Kidney (tissue), 22 donors: ENCODE measurements around the gene VAV2. TPM values are rescaled to one million over a fixed set of nuclear protein-coding genes. Genes with fewer than 3 reads are reported as not detected.

Source experiments
- DNase-seq, 5 donors: peaks; one replicate each; pipeline ENCODE4 v3.0.0-alpha.2; 2013 to 2020
- FAIRE-seq: peaks from 2 replicates; lab custom pipeline; 2012; peaks lifted over from hg19 to GRCh38; lab: Jason Lieb, UNC
- H3K27ac ChIP-seq, 2 donors: one replicate each; pipeline ENCODE4 v1.7.0; 2013; ENCODE audit warnings: low read depth in 2 of 2, low read length in 2 of 2, inconsistent platforms in 1 of 2
- H3K27me3 ChIP-seq: one replicate; pipeline ENCODE4 v1.7.1; 2013; ENCODE audit warnings: low read length, inconsistent platforms; ENCODE audit not compliant: control insufficient read depth, insufficient read depth
- H3K36me3 ChIP-seq, 3 donors: one replicate each; pipeline versions ENCODE4 v1.7.0 to v1.7.1; 2013; ENCODE audit warnings: low read length in 3 of 3, control low read depth in 1 of 3, inconsistent platforms in 1 of 3; ENCODE audit not compliant: insufficient read depth in 3 of 3, control insufficient read depth in 2 of 3
- H3K4me1 ChIP-seq, 3 donors: one replicate each; pipeline versions ENCODE4 v1.7.0 to v1.7.1; 2013; ENCODE audit warnings: low read length in 3 of 3, inconsistent platforms in 1 of 3, low read depth in 1 of 3; ENCODE audit not compliant: control insufficient read depth in 2 of 3, insufficient read depth in 2 of 3
- H3K4me3 ChIP-seq, 3 donors: one replicate each; pipeline versions ENCODE4 v1.7.0 to v1.8.1; 2013; ENCODE audit warnings: low read length in 3 of 3, control low read depth in 1 of 3, inconsistent platforms in 1 of 3
- H3K9ac ChIP-seq, 3 donors: one replicate each; pipeline versions ENCODE4 v1.7.0 to v1.7.1; 2013; ENCODE audit warnings: low read length in 3 of 3, control low read depth in 1 of 3, inconsistent platforms in 1 of 3
- H3K9me3 ChIP-seq, 3 donors: one replicate each; pipeline versions ENCODE4 v1.7.0 to v1.7.1; 2013; ENCODE audit warnings: low read length in 3 of 3, control low read depth in 1 of 3, inconsistent platforms in 1 of 3; ENCODE audit not compliant: control insufficient read depth in 2 of 3, insufficient read depth in 1 of 3
- CTCF ChIP-seq: IDR thresholded peaks from 3 replicates; pipeline ENCODE4 v1.5.1; 2012; ENCODE audit warnings: mild to moderate bottlenecking, moderate library complexity, borderline replicate concordance; ENCODE audit not compliant: insufficient read depth; ENCODE audit errors: extremely low read depth
- intact Hi-C: fragments of 100-400 bp; cut with DNase I; formaldehyde crosslinking; loops from one replicate; pipeline ENCODE4 v1.11.1; 2022
- long read RNA-seq, 10 donors: library from polyadenylated mRNA in 1 of 10; unstranded in 1 of 10; transcript quantifications; one replicate each; pipeline ENCODE4 v2.0.0 and lab custom pipeline, GENCODE V29; 2021 to 2026
- polyA plus RNA-seq: library from polyadenylated mRNA; stranded (reverse); fragments of 350-450 nt; fragmentation: Illumina TruSeq; extraction: RNeasy Lipid Tissue Mini Kit (QIAGEN cat#74804); gene quantifications from one replicate; pipeline ENCODE4 v1.2.3, GENCODE V29; 2014; ENCODE audit warnings: low read depth, low replicate concordance; ENCODE audit not compliant: insufficient read depth
- total RNA-seq: library from RNA; stranded (reverse); fragmentation: NEBNext Ultra II Directional; extraction: Animal tissue kit (Norgen Biotek cat#: 25700); gene quantifications from one replicate; pipeline ENCODE4 v1.2.1, GENCODE V29; 2021
- donor health status: control.
- donor health status: control.
- donor health status: control.
- donor health status: control.
- donor health status: control.
- donor health status: DM: yes; HTN: yes; CAD: no.
- donor health status: Normal renal cell carcinoma (clear cell type).

The VAV2 gene
- total RNA-seq (47.1 TPM), polyA plus RNA-seq (22.3 TPM)
- long read RNA-seq, donor 1, partial matches to known transcripts, result 0 of 1 reads
- long read RNA-seq, donor 1, other reads (novel, unspliced or antisense), result 0 of 1 reads
- long read RNA-seq, donor 2, full-length matches to known transcripts, result 2 of 2 reads
- long read RNA-seq, donor 2, partial matches to known transcripts, result 0 of 2 reads
- long read RNA-seq, donor 2, other reads (novel, unspliced or antisense), result 0 of 2 reads
- long read RNA-seq, donor 3, full-length matches to known transcripts, result 2 of 7 reads
- long read RNA-seq, donor 3, partial matches to known transcripts, result 5 of 7 reads
- long read RNA-seq, donor 3, other reads (novel, unspliced or antisense), result 0 of 7 reads
- long read RNA-seq, donor 4, full-length matches to known transcripts, result 1 of 6 reads
- long read RNA-seq, donor 4, partial matches to known transcripts, result 5 of 6 reads
- long read RNA-seq, donor 4, other reads (novel, unspliced or antisense), result 0 of 6 reads
- long read RNA-seq, donor 5, result 0 reads
- long read RNA-seq, donor 6, result 0 reads
- long read RNA-seq, donor 7, full-length matches to known transcripts, result 30 of 77 reads
- long read RNA-seq, donor 7, partial matches to known transcripts, result 17 of 77 reads
- long read RNA-seq, donor 7, other reads (novel, unspliced or antisense), result 30 of 77 reads
- long read RNA-seq, donor 8, result 0 reads
- long read RNA-seq, donor 9, full-length matches to known transcripts, result 1 of 1 reads
- long read RNA-seq, donor 9, partial matches to known transcripts, result 0 of 1 reads
- long read RNA-seq, donor 9, other reads (novel, unspliced or antisense), result 0 of 1 reads
- long read RNA-seq, donor 10, result 0 reads

DNA sequence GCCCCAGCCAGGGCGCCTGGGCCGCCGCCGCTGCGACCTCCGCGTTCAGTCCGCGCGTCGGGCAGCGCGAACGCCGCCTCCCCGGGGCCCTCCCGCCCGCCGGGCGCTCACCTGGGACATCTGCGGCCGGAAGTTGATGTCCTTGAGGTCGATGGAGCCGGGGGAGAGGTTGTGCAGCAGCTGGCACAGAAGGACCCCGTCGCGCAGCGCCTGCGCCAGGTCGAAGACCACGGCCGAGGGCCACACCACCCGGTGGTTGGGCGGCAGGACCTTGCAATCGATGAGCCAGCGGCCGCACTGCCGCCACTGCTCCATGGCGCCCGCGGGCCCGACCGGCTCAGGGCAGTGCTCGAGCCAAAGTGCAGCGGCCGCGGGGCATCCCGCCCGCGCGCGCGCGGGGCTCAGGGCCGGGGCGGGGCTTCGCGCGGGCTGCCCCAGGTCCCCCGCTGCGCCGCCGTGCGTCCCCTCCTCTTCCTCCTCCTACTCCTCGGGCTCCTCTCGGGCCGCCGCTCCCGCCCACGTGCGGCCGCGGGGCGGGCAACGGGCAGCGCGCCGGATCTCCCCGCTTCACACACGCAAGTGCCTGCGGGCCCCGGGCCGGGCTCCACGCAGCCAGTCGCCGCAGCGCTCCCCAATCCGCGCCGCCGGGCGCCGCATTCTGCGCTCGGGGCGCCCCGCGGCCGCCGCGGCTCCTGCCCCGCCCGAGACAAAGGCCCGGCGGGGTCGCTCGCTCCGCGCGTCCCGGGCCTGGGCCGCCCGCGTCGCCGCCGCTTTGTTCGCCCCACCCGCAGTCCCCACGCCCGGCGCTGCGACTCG lies at the start of gene VAV2:
VAV2 (minus strand) TSS at position 361 of the 816 bp plus-strand sequence; CDS start at position 315, 46 bp downstream.
- no peaks in the 10 kb centered on the region for H3K9me3 ChIP-seq
- peaks cover 0 to 27% (median 13%) of the 10 kb centered on the region in 3 donors for H3K4me1 ChIP-seq
- no peaks in the 10 kb centered on the region for H3K27me3 ChIP-seq
- DNase-seq (peak; percentile 49 to 92 (median 73)), FAIRE-seq (no peak)
- intact Hi-C loops, result no loop called here
- H3K27ac ChIP-seq, result peak within 1 kb of the TSS; percentile 95 to 96
- TF ChIP-seq CTCF, result no peak
- H3K9ac ChIP-seq, result peak within 1 kb of the TSS in 2 of 3 donors; percentile 69 to 90
- no peaks in the 10 kb centered on the region for H3K36me3 ChIP-seq
- H3K4me3 ChIP-seq, result peak within 1 kb of the TSS; percentile 57 to 87 (median 61)

- intact Hi-C loops, result no loop called here
- no peak for TF ChIP-seq CTCF
- H3K9ac ChIP-seq, result no peak overlapping the region
- H3K4me3 ChIP-seq, result no peak overlapping the region
- H3K27me3 ChIP-seq, result no peaks in the 10 kb centered on the region
- H3K36me3 ChIP-seq, result peaks cover 8 to 22% (median 19%) of the 10 kb centered on the region in 3 donors
- no peaks in the 10 kb centered on the region for H3K4me1 ChIP-seq
- no peak overlapping the region for H3K27ac ChIP-seq
- DNase-seq, result peak in 1 of 5 donors; percentile 68
- H3K9me3 ChIP-seq, result no peaks in the 10 kb centered on the region
- FAIRE-seq, result no peak
These were observed 49.5 kb upstream of the VAV2 start for GRCh38 chr9:134041649-134041962.

- H3K27ac ChIP-seq, result no peak overlapping the region
- intact Hi-C loops, result no loop called here
- no peaks in the 10 kb centered on the region for H3K27me3 ChIP-seq
- no peak for TF ChIP-seq CTCF
- H3K36me3 ChIP-seq, result peaks cover 8 to 23% (median 20%) of the 10 kb centered on the region in 3 donors
- no peaks in the 10 kb centered on the region for H3K4me1 ChIP-seq
- DNase-seq, result peak in 1 of 5 donors; percentile 65
- no peak overlapping the region for H3K4me3 ChIP-seq
- H3K9ac ChIP-seq, result no peak overlapping the region
- H3K9me3 ChIP-seq, result no peaks in the 10 kb centered on the region
- no peak for FAIRE-seq
These were observed 48.9 kb upstream of the VAV2 start for GRCh38 chr9:134040781-134041648.
